ENCODE results near the gene DOCK7. TPM values are rescaled to one million over a fixed set of nuclear protein-coding genes. Genes with fewer than 3 reads are reported as not detected.
"Not testable (repeated sequence)": the region's sequence is repeated elsewhere in the genome, so short reads cannot be mapped to it uniquely, and the experiment has no call there.

DOCK7 gene
- total and polyA plus RNA-seq, 2 experiments from 2014 or later = 41.5 to 83.8 TPM

GRCh38 chr1:62687421-62687902, 724 bp downstream of the DOCK7 start:
- H3K27ac ChIP-seq = peak overlapping the region; percentile 62
- H2AFZ ChIP-seq = peak overlapping the region; percentile 99
- peaks cover 51% of the 10 kb centered on the region for H3K79me2 ChIP-seq (ENCODE audit: insufficient read depth)
- H3K4me1 ChIP-seq (ENCODE audit: insufficient read depth) = peaks cover 58% of the 10 kb centered on the region
- TF ChIP-seq EZH2 (IDR thresholded peaks at IDR 0.05; ENCODE audit: insufficient read depth, poor library complexity, severe bottlenecking) (no peak), EZH2phosphoT487 (IDR thresholded peaks at IDR 0.05; ENCODE audit: insufficient read depth, low read depth) (no peak)
- peak overlapping the region; percentile 86 for H3K9ac ChIP-seq
- no peaks in the 10 kb centered on the region for H3K36me3 ChIP-seq (ENCODE audit: low read depth)
- WGBS, 2 experiments (ENCODE audit: low coverage in 1 of 2, low lambda C conversion rate in 2 of 2, missing lambda C conversion rate in 2 of 2) = 2 to 3% methylated on average over 14 to 33 of the region's 33 CpGs
- no peaks in the 10 kb centered on the region for H3K9me2 ChIP-seq (ENCODE audit: insufficient read depth)
- DNase-seq = peak; percentile 66
- peak overlapping the region; percentile 89 for H3K4me3 ChIP-seq
- H3K4me2 ChIP-seq (ENCODE audit: unreplicated experiment) = peak overlapping the region; percentile 89
- no peaks in the 10 kb centered on the region for H3K27me3 ChIP-seq (replicated peaks; ENCODE audit: insufficient read depth)
- H4K20me1 ChIP-seq (ENCODE audit: insufficient read depth) = 0 out of 2 replicates have a peak, but pooled peaks cover 10% of the 10 kb centered on the region
- in situ Hi-C loops (cut with MboI) = no loop called here
- H3F3A ChIP-seq (ENCODE audit: insufficient read depth) = peaks cover 59% of the 10 kb centered on the region
- no peaks in the 10 kb centered on the region for H3K9me3 ChIP-seq (ENCODE audit: low read depth)

- H3K4me3 ChIP-seq = peak overlapping the region; percentile 89
- 0 out of 2 replicates have a peak, but pooled peaks cover 14% of the 10 kb centered on the region for H4K20me1 ChIP-seq (ENCODE audit: insufficient read depth)
- H3K9ac ChIP-seq = peak overlapping the region; percentile 86
- TF ChIP-seq EZH2phosphoT487 (IDR thresholded peaks at IDR 0.05; ENCODE audit: insufficient read depth, low read depth) (no peak), EZH2 (IDR thresholded peaks at IDR 0.05; ENCODE audit: insufficient read depth, poor library complexity, severe bottlenecking) (no peak)
- DNase-seq = no peak
- H3K79me2 ChIP-seq (ENCODE audit: insufficient read depth) = peaks cover 57% of the 10 kb centered on the region
- H3K36me3 ChIP-seq (ENCODE audit: low read depth) = no peaks in the 10 kb centered on the region
- WGBS, 2 experiments (ENCODE audit: low coverage in 1 of 2, low lambda C conversion rate in 2 of 2, missing lambda C conversion rate in 2 of 2) = 74 to 75% methylated on average over 7 of the region's 7 CpGs
- no peak overlapping the region for H2AFZ ChIP-seq
- H3K27me3 ChIP-seq (replicated peaks; ENCODE audit: insufficient read depth) = no peaks in the 10 kb centered on the region
- peaks cover 66% of the 10 kb centered on the region for H3F3A ChIP-seq (ENCODE audit: insufficient read depth)
- in situ Hi-C loops (cut with MboI) = no loop called here
- H3K4me2 ChIP-seq (ENCODE audit: unreplicated experiment) = peak overlapping the region; percentile 89
- H3K9me3 ChIP-seq (ENCODE audit: low read depth) = no peaks in the 10 kb centered on the region
- H3K9me2 ChIP-seq (ENCODE audit: insufficient read depth) = no peaks in the 10 kb centered on the region
- H3K4me1 ChIP-seq (ENCODE audit: insufficient read depth) = peaks cover 62% of the 10 kb centered on the region
- H3K27ac ChIP-seq = peak overlapping the region; percentile 62
These were observed 1.4 kb downstream of the DOCK7 start for GRCh38 chr1:62686822-62687221.

GRCh38 chr1:62685431-62685859, 2.7 kb downstream of the DOCK7 start:
- Histone ChIP-seq H3K4me1 (ENCODE audit: insufficient read depth) (peaks cover 52% of the 10 kb centered on the region), H3K9me2 (ENCODE audit: insufficient read depth) (no peaks in the 10 kb centered on the region), H3K4me2 (ENCODE audit: unreplicated experiment) (peak overlapping the region; percentile 49), H3K79me2 (ENCODE audit: insufficient read depth) (peaks cover 70% of the 10 kb centered on the region), H3K27ac (no peak overlapping the region), H3F3A (ENCODE audit: insufficient read depth) (peaks cover 55% of the 10 kb centered on the region), H3K9me3 (ENCODE audit: low read depth) (no peaks in the 10 kb centered on the region), H3K36me3 (ENCODE audit: low read depth) (no peaks in the 10 kb centered on the region), H3K27me3 (replicated peaks; ENCODE audit: insufficient read depth) (no peaks in the 10 kb centered on the region), H2AFZ (no peak overlapping the region), H3K9ac (peak overlapping the region; percentile 1; the same call in 1 of the 2 replicates), H3K4me3 (peak overlapping the region; percentile 28), H4K20me1 (ENCODE audit: insufficient read depth) (0 out of 2 replicates have a peak, but pooled peaks cover 16% of the 10 kb centered on the region)
- no peak for TF ChIP-seq EZH2phosphoT487 (IDR thresholded peaks at IDR 0.05; ENCODE audit: insufficient read depth, low read depth)
- no peak for TF ChIP-seq EZH2 (IDR thresholded peaks at IDR 0.05; ENCODE audit: insufficient read depth, poor library complexity, severe bottlenecking)
- DNase-seq = peak; percentile 58
- in situ Hi-C loops (cut with MboI) = no loop called here
- 36 to 46% methylated on average over 3 of the region's 3 CpGs for WGBS, 2 experiments (ENCODE audit: low coverage in 1 of 2, low lambda C conversion rate in 2 of 2, missing lambda C conversion rate in 2 of 2)

- Histone ChIP-seq H3K4me1 (ENCODE audit: insufficient read depth) (peaks cover 41% of the 10 kb centered on the region), H3K79me2 (ENCODE audit: insufficient read depth) (peaks cover 94% of the 10 kb centered on the region), H3F3A (ENCODE audit: insufficient read depth) (peaks cover 45% of the 10 kb centered on the region), H3K36me3 (ENCODE audit: low read depth) (no peaks in the 10 kb centered on the region), H4K20me1 (ENCODE audit: insufficient read depth) (0 out of 2 replicates have a peak, but pooled peaks cover 16% of the 10 kb centered on the region), H3K9me3 (ENCODE audit: low read depth) (no peaks in the 10 kb centered on the region), H2AFZ (no peak overlapping the region), H3K9ac (no peak overlapping the region), H3K27ac (peak overlapping the region; percentile 22; the same call in 1 of the 2 replicates), H3K9me2 (ENCODE audit: insufficient read depth) (no peaks in the 10 kb centered on the region), H3K4me3 (no peak overlapping the region), H3K27me3 (replicated peaks; ENCODE audit: insufficient read depth) (no peaks in the 10 kb centered on the region), H3K4me2 (ENCODE audit: unreplicated experiment) (peak overlapping the region; percentile 32)
- DNase-seq = peak; percentile 52
- in situ Hi-C loops (cut with MboI) = no loop called here
- TF ChIP-seq EZH2 (IDR thresholded peaks at IDR 0.05; ENCODE audit: insufficient read depth, poor library complexity, severe bottlenecking) (no peak), EZH2phosphoT487 (IDR thresholded peaks at IDR 0.05; ENCODE audit: insufficient read depth, low read depth) (no peak)
These were observed 5.7 kb downstream of the DOCK7 start for GRCh38 chr1:62682531-62682930.

- H3K4me2 ChIP-seq (ENCODE audit: unreplicated experiment); H3K27me3 ChIP-seq (replicated peaks; ENCODE audit: insufficient read depth); DNase-seq; in situ Hi-C loops (cut with MboI); H3K9ac ChIP-seq; H3K9me2 ChIP-seq (ENCODE audit: insufficient read depth); H3K9me3 ChIP-seq (ENCODE audit: low read depth); H3K4me3 ChIP-seq; H2AFZ ChIP-seq; H3K36me3 ChIP-seq (ENCODE audit: low read depth); H3K27ac ChIP-seq: not testable (repeated sequence)
- Histone ChIP-seq H4K20me1 (ENCODE audit: insufficient read depth) (0 out of 2 replicates have a peak, but pooled peaks cover 16% of the 10 kb centered on the region), H3K4me1 (ENCODE audit: insufficient read depth) (peaks cover 49% of the 10 kb centered on the region), H3K79me2 (ENCODE audit: insufficient read depth) (peaks cover 94% of the 10 kb centered on the region), H3F3A (ENCODE audit: insufficient read depth) (peaks cover 51% of the 10 kb centered on the region)
- 96 to 100% methylated on average over 1 to 2 of the region's 2 CpGs for WGBS, 2 experiments (ENCODE audit: low coverage in 1 of 2, low lambda C conversion rate in 2 of 2, missing lambda C conversion rate in 2 of 2)
These were observed 7.2 kb downstream of the DOCK7 start for GRCh38 chr1:62680992-62681391.

- DNase-seq; H3K27me3 ChIP-seq (replicated peaks; ENCODE audit: insufficient read depth); H3K4me2 ChIP-seq (ENCODE audit: unreplicated experiment); H2AFZ ChIP-seq; H3K9me2 ChIP-seq (ENCODE audit: insufficient read depth); H3K4me3 ChIP-seq; H3K9ac ChIP-seq; in situ Hi-C loops (cut with MboI); H3K36me3 ChIP-seq (ENCODE audit: low read depth); H3K9me3 ChIP-seq (ENCODE audit: low read depth): not testable (repeated sequence)
- Histone ChIP-seq H3K79me2 (ENCODE audit: insufficient read depth) (peaks cover 94% of the 10 kb centered on the region), H3K27ac (peak overlapping the region; percentile 61; the same call in 1 of the 2 replicates), H3F3A (ENCODE audit: insufficient read depth) (peaks cover 43% of the 10 kb centered on the region), H3K4me1 (ENCODE audit: insufficient read depth) (peaks cover 40% of the 10 kb centered on the region), H4K20me1 (ENCODE audit: insufficient read depth) (peaks cover 15% of the 10 kb centered on the region; the same call in 1 of the 2 replicates)
- 95% methylated on average over 2 of the region's 2 CpGs for WGBS, 2 experiments (ENCODE audit: low coverage in 1 of 2, low lambda C conversion rate in 2 of 2, missing lambda C conversion rate in 2 of 2)
These were observed 10.4 kb downstream of the DOCK7 start for GRCh38 chr1:62677822-62678221.

Data from GM23248 (cell line).